ENCODE results near the gene RGL1. TPM values are rescaled to one million over a fixed set of nuclear protein-coding genes. Genes with fewer than 3 reads are reported as not detected.
A peak's percentile ranks its signal among the peaks of the same experiment; 100 is the strongest.

The RGL1 gene
- total RNA-seq, 1 experiment from 2014 or later = 28.2 TPM

- Histone ChIP-seq H3K4me3 (peak overlapping the region; percentile 82), H3K27me3 (replicated peaks) (no peaks in the 10 kb centered on the region), H3K36me3 (peaks cover 11% of the 10 kb centered on the region), H3K27ac (peak overlapping the region; percentile 64; the same call in 1 of the 2 replicates), H3K9me3 (replicated peaks) (no peaks in the 10 kb centered on the region), H3K4me1 (replicated peaks) (peaks cover 45% of the 10 kb centered on the region)
- DNase-seq (ENCODE audit: low read depth in 1 of 2, low spot score in 2 of 2) = no peak
Observed at GRCh38 chr1:183804387-183804786, 533 bp upstream of the RGL1 start.

GRCh38 chr1:183806125-183806524 lies 1.2 kb downstream of the RGL1 start:
- peak overlapping the region; percentile 40; the same call in 1 of the 2 replicates for H3K27ac ChIP-seq
- peak in 1 of 2 experiments; percentile 59 for DNase-seq (ENCODE audit: low read depth in 1 of 2, low spot score in 2 of 2)

GRCh38 chr1:183806675-183807074 lies 1.8 kb downstream of the RGL1 start:
- Histone ChIP-seq H3K9me3 (replicated peaks) (no peaks in the 10 kb centered on the region), H3K36me3 (peaks cover 11% of the 10 kb centered on the region), H3K27me3 (replicated peaks) (no peaks in the 10 kb centered on the region), H3K4me3 (no peak overlapping the region), H3K4me1 (replicated peaks) (peaks cover 64% of the 10 kb centered on the region), H3K27ac (no peak overlapping the region; the same call in 1 of the 2 replicates)
- DNase-seq (ENCODE audit: low read depth in 1 of 2, low spot score in 2 of 2) = no peak

More at GRCh38 chr1:183806125-183806524, 1.2 kb downstream of the RGL1 start:
- Histone ChIP-seq H3K9me3 (replicated peaks) (no peaks in the 10 kb centered on the region), H3K4me1 (replicated peaks) (peaks cover 58% of the 10 kb centered on the region), H3K36me3 (peaks cover 11% of the 10 kb centered on the region), H3K4me3 (peak overlapping the region; percentile 82), H3K27me3 (replicated peaks) (no peaks in the 10 kb centered on the region)

GRCh38 chr1:183807549-183808168 lies 2.7 kb downstream of the RGL1 start:
- Histone ChIP-seq H3K4me3 (no peak overlapping the region), H3K9me3 (replicated peaks) (no peaks in the 10 kb centered on the region), H3K4me1 (replicated peaks) (peaks cover 74% of the 10 kb centered on the region), H3K36me3 (peaks cover 11% of the 10 kb centered on the region), H3K27me3 (replicated peaks) (no peaks in the 10 kb centered on the region), H3K27ac (peak overlapping the region; percentile 54)
- DNase-seq (ENCODE audit: low read depth in 1 of 2, low spot score in 2 of 2) = peak in 1 of 2 experiments; percentile 63

GRCh38 chr1:183808296-183809027 lies 3.5 kb downstream of the RGL1 start:
- Histone ChIP-seq H3K27ac (peak overlapping the region; percentile 54), H3K9me3 (replicated peaks) (no peaks in the 10 kb centered on the region), H3K4me3 (no peak overlapping the region), H3K27me3 (replicated peaks) (no peaks in the 10 kb centered on the region), H3K4me1 (replicated peaks) (peaks cover 82% of the 10 kb centered on the region), H3K36me3 (peaks cover 11% of the 10 kb centered on the region)
- peak in 1 of 2 experiments; percentile 64 for DNase-seq (ENCODE audit: low read depth in 1 of 2, low spot score in 2 of 2)

GRCh38 chr1:183810121-183810520 lies 5.2 kb downstream of the RGL1 start:
- no peak overlapping the region for H3K27ac ChIP-seq
- peaks cover 75% of the 10 kb centered on the region for H3K4me1 ChIP-seq (replicated peaks)
- no peak for DNase-seq (ENCODE audit: low read depth in 1 of 2, low spot score in 2 of 2)
- no peaks in the 10 kb centered on the region for H3K9me3 ChIP-seq (replicated peaks)
- H3K36me3 ChIP-seq = peaks cover 8% of the 10 kb centered on the region
- H3K27me3 ChIP-seq (replicated peaks) = no peaks in the 10 kb centered on the region
- H3K4me3 ChIP-seq = no peak overlapping the region

GRCh38 chr1:183810756-183811544 lies 6.0 kb downstream of the RGL1 start:
- no peak overlapping the region for H3K4me3 ChIP-seq

GRCh38 chr1:183812128-183812527 lies 7.2 kb downstream of the RGL1 start:
- no peak overlapping the region for H3K4me3 ChIP-seq
- H3K27me3 ChIP-seq (replicated peaks) = no peaks in the 10 kb centered on the region
- DNase-seq (ENCODE audit: low read depth in 1 of 2, low spot score in 2 of 2) = no peak
- H3K27ac ChIP-seq = peak overlapping the region; percentile 42
- H3K36me3 ChIP-seq = peaks cover 6% of the 10 kb centered on the region; the same call in 1 of the 2 replicates
- H3K9me3 ChIP-seq (replicated peaks) = no peaks in the 10 kb centered on the region
- H3K4me1 ChIP-seq (replicated peaks) = peaks cover 65% of the 10 kb centered on the region

More at GRCh38 chr1:183810756-183811544, 6.0 kb downstream of the RGL1 start:
- H3K36me3 ChIP-seq = peaks cover 6% of the 10 kb centered on the region; the same call in 1 of the 2 replicates
- H3K27me3 ChIP-seq (replicated peaks) = no peaks in the 10 kb centered on the region
- no peak for DNase-seq (ENCODE audit: low read depth in 1 of 2, low spot score in 2 of 2)
- peaks cover 70% of the 10 kb centered on the region for H3K4me1 ChIP-seq (replicated peaks)
- no peak overlapping the region for H3K27ac ChIP-seq
- H3K9me3 ChIP-seq (replicated peaks) = no peaks in the 10 kb centered on the region

- peaks cover 6% of the 10 kb centered on the region; the same call in 1 of the 2 replicates for H3K36me3 ChIP-seq
- peaks cover 65% of the 10 kb centered on the region for H3K4me1 ChIP-seq (replicated peaks)
- H3K9me3 ChIP-seq (replicated peaks) = no peaks in the 10 kb centered on the region
- DNase-seq (ENCODE audit: low read depth in 1 of 2, low spot score in 2 of 2) = peak; percentile 57 to 59
- H3K27ac ChIP-seq = peak overlapping the region; percentile 42
- H3K4me3 ChIP-seq = no peak overlapping the region
- H3K27me3 ChIP-seq (replicated peaks) = no peaks in the 10 kb centered on the region
Observed at GRCh38 chr1:183812686-183813569, 8.0 kb downstream of the RGL1 start.

- Histone ChIP-seq H3K4me1 (replicated peaks) (peaks cover 59% of the 10 kb centered on the region), H3K27ac (no peak overlapping the region)
- DNase-seq (ENCODE audit: low read depth in 1 of 2, low spot score in 2 of 2) = no peak
Observed at GRCh38 chr1:183814121-183814681, 9.3 kb downstream of the RGL1 start.

GRCh38 chr1:183816110-183816509 lies 11.2 kb downstream of the RGL1 start:
- peaks cover 50% of the 10 kb centered on the region for H3K4me1 ChIP-seq (replicated peaks)
- no peak for DNase-seq (ENCODE audit: low read depth in 1 of 2, low spot score in 2 of 2)
- no peaks in the 10 kb centered on the region; the same call in 1 of the 2 replicates for H3K36me3 ChIP-seq
- H3K9me3 ChIP-seq (replicated peaks) = no peaks in the 10 kb centered on the region
- no peak overlapping the region for H3K27ac ChIP-seq
- no peaks in the 10 kb centered on the region for H3K27me3 ChIP-seq (replicated peaks)
- no peak overlapping the region for H3K4me3 ChIP-seq

More at GRCh38 chr1:183814121-183814681, 9.3 kb downstream of the RGL1 start:
- no peak overlapping the region for H3K4me3 ChIP-seq
- peaks cover 1% of the 10 kb centered on the region; the same call in 1 of the 2 replicates for H3K36me3 ChIP-seq
- H3K27me3 ChIP-seq (replicated peaks) = no peaks in the 10 kb centered on the region
- H3K9me3 ChIP-seq (replicated peaks) = no peaks in the 10 kb centered on the region

- DNase-seq (ENCODE audit: low read depth in 1 of 2, low spot score in 2 of 2) = no peak
- H3K27ac ChIP-seq = no peak overlapping the region
- H3K9me3 ChIP-seq (replicated peaks) = no peaks in the 10 kb centered on the region
- no peaks in the 10 kb centered on the region for H3K36me3 ChIP-seq
- H3K27me3 ChIP-seq (replicated peaks) = no peaks in the 10 kb centered on the region
- peaks cover 48% of the 10 kb centered on the region for H3K4me1 ChIP-seq (replicated peaks)
- no peak overlapping the region for H3K4me3 ChIP-seq
Observed at GRCh38 chr1:183817576-183818288, 12.8 kb downstream of the RGL1 start.

Measured in SJSA1 (cell line).